ENCODE results near the gene PBRM1. TPM values are rescaled to one million over a fixed set of nuclear protein-coding genes. Genes with fewer than 3 reads are reported as not detected.

PBRM1 gene
- total and polyA plus RNA-seq, 11 donors, result 8.5 to 61.7 (median 44.4) TPM

DNA sequence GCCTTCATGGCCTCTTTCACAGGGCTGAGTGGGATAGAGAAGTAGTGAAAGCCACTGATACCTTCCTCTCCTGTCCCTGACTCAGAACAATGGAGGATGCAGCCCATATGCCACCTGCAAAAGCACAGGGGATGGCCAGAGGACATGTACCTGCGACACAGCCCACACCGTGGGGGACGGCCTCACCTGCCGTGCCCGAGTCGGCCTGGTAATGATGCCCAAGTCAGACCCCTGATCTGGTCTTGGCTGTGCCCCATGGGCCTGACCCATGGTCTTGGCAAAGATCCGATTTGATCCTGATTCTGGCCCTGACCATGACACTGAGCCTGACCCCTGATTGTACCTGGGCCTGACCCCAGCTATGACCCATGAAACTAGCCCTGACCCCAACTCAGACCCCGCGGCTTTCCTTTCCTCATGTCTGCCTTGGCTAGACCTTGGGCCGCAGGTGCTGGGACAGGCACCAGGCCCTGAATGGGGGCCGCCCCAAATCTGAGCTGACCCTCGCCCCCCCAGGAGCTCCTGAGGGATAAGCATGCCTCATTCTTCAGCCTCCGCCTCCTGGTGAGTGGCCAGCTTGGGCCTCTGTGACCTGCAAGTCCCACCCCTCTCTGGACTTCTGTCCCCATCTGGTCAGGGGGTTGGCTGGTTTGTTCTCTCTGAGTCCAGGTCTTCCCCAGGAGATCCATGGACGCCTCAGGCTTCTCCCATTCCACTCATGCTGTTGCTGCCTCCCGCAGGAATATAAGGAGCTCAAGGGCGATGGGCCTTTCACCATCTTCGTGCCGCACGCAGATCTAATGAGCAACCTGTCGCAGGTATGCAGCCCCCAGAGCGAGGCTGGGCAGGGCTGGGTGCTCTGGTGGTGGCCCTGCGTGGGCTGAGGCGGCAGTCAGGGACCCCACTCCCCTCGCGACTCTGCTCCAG, 167.7 kb downstream of the PBRM1 start:
- TF ChIP-seq, protein P1, sequence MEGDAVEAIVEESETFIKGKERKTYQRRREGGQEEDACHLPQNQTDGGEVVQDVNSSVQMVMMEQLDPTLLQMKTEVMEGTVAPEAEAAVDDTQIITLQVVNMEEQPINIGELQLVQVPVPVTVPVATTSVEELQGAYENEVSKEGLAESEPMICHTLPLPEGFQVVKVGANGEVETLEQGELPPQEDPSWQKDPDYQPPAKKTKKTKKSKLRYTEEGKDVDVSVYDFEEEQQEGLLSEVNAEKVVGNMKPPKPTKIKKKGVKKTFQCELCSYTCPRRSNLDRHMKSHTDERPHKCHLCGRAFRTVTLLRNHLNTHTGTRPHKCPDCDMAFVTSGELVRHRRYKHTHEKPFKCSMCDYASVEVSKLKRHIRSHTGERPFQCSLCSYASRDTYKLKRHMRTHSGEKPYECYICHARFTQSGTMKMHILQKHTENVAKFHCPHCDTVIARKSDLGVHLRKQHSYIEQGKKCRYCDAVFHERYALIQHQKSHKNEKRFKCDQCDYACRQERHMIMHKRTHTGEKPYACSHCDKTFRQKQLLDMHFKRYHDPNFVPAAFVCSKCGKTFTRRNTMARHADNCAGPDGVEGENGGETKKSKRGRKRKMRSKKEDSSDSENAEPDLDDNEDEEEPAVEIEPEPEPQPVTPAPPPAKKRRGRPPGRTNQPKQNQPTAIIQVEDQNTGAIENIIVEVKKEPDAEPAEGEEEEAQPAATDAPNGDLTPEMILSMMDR (IDR thresholded peaks at IDR 0.05), result no peak
- peak overlapping the region in 7 of 12 donors; percentile 10 to 30 (median 26) for H3K4me3 ChIP-seq
- peaks cover 0 to 94% (median 14%) of the 10 kb centered on the region in 9 donors for H3K36me3 ChIP-seq
- DNase-seq (no peak), ATAC-seq (no peak)
- peaks cover 0 to 8% (median 0%) of the 10 kb centered on the region in 12 donors for H3K4me1 ChIP-seq
- no peaks in the 10 kb centered on the region for H3K27me3 ChIP-seq
- WGBS, 4 donors, result 86 to 94% (median 89%) methylated on average over 21 to 25 of the region's 25 CpGs
- H3K9me3 ChIP-seq, result no peaks in the 10 kb centered on the region
- intact Hi-C loops (cut with DNase I), result no loop called here
- no peak overlapping the region for H3K27ac ChIP-seq

DNA sequence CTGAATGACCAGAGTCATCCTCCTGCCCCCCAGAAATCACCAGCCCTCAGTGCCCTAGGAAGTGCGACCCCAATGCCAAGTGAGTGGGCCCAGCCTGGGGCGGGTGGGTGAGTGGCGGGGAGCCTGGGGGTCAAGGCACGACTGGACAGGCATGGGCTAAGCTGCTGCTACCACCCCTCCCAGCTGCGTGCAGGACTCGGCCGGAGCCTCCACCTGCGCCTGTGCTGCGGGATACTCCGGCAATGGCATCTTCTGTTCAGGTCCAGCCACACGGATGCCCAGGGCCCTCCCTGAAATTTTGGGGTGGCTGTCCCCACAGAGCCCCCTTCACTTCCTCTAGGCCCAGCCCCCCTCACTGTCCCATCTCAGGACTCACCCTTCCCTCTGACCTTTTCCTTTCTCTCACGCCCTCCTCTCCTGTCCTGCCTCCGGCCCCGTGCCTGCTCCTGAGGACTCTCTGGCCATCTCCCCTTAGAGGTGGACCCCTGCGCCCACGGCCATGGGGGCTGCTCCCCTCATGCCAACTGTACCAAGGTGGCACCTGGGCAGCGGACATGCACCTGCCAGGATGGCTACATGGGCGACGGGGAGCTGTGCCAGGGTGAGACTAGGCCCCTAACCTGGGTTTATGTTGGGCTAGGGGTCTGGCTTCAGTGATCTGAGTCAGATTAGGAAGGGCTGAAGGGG, 169.1 kb downstream of the PBRM1 start:
- no peak for ATAC-seq
- DNase-seq, result no peak
- Histone ChIP-seq H3K4me1 (peaks cover 0 to 8% (median 0%) of the 10 kb centered on the region in 12 donors), H3K27me3 (no peaks in the 10 kb centered on the region), H3K4me3 (no peak overlapping the region), H3K27ac (no peak overlapping the region), H3K36me3 (peaks cover 0 to 94% (median 14%) of the 10 kb centered on the region in 9 donors), H3K9me3 (no peaks in the 10 kb centered on the region)
- intact Hi-C loops (cut with DNase I), result no loop called here
- 93 to 97% (median 96%) methylated on average over 11 to 19 of the region's 19 CpGs for WGBS, 4 donors
- TF ChIP-seq POLR2A (IDR thresholded peaks at IDR 0.05), result no peak
- TF ChIP-seq, protein P1 (IDR thresholded peaks at IDR 0.05), result no peak

DNA sequence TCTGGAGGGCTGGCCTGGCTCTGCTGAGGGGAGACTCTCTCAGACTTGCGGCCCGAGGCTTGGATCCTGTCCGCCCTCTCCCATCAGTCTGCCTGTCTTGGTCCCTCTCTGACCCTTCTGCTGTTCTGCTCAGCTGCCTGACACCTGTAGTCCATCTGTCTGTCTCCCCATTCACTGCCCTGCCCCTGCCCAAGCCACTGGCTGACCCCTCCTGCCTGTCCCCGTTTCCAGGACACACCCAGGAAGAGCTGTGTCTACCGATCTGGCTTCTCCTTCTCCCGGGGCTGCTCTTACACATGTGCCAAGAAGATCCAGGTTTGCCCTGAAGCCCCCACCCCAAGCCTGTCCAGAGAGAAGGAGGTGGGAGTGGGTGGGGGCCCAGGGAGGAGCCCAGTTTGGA, 170.5 kb downstream of the PBRM1 start:
- no peak overlapping the region for H3K27ac ChIP-seq
- H3K9me3 ChIP-seq, result no peaks in the 10 kb centered on the region
- peaks cover 0 to 8% (median 0%) of the 10 kb centered on the region in 12 donors for H3K4me1 ChIP-seq
- no peaks in the 10 kb centered on the region for H3K27me3 ChIP-seq
- no peak overlapping the region for H3K4me3 ChIP-seq
- peaks cover 0 to 94% (median 7%) of the 10 kb centered on the region in 9 donors for H3K36me3 ChIP-seq
- 52 to 74% (median 61%) methylated on average over 6 of the region's 6 CpGs for WGBS, 4 donors
- DNase-seq (no peak), ATAC-seq (no peak)
- TF ChIP-seq POLR2A (IDR thresholded peaks at IDR 0.05), result no peak
- TF ChIP-seq, protein P1 (IDR thresholded peaks at IDR 0.05), result no peak
- intact Hi-C loops (cut with DNase I), result no loop called here

DNA sequence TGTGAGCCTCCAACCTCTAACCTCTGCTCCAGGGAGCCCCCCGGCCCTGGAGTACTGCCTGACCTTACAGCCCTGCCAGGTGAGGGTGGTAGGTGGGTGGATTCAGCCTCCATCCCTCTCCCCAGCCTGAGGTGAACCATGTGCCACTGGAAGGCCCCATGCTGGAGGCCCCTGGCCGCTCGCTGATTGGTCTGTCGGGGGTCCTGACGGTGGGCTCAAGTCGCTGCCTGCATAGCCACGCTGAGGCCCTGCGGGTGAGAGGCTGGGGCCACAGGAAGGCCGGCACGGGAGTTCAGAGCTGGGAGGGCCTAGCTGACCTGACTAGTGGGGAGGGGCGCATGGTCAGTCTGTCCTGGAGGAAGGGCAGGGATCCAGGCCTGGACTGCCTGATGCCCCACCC, 171.1 kb downstream of the PBRM1 start:
- Histone ChIP-seq H3K9me3 (no peaks in the 10 kb centered on the region), H3K36me3 (peaks cover 0 to 94% (median 7%) of the 10 kb centered on the region in 9 donors), H3K4me3 (no peak overlapping the region), H3K27ac (no peak overlapping the region), H3K4me1 (peaks cover 0 to 8% (median 0%) of the 10 kb centered on the region in 12 donors), H3K27me3 (no peaks in the 10 kb centered on the region)
- TF ChIP-seq POLR2A (IDR thresholded peaks at IDR 0.05), result no peak
- TF ChIP-seq, protein P1 (IDR thresholded peaks at IDR 0.05), result no peak
- ATAC-seq (no peak), DNase-seq (no peak)
- intact Hi-C loops (cut with DNase I), result no loop called here
- 78 to 89% (median 88%) methylated on average over 1 to 11 of the region's 11 CpGs for WGBS, 4 donors

All from heart left ventricle (tissue), 16 donors.